Measurements from ENCODE around the gene TAS2R3.
"Not testable (repeated sequence)": the region's sequence is repeated elsewhere in the genome, so short reads cannot be mapped to it uniquely, and the experiment has no call there.

Gene TAS2R3

DNA sequence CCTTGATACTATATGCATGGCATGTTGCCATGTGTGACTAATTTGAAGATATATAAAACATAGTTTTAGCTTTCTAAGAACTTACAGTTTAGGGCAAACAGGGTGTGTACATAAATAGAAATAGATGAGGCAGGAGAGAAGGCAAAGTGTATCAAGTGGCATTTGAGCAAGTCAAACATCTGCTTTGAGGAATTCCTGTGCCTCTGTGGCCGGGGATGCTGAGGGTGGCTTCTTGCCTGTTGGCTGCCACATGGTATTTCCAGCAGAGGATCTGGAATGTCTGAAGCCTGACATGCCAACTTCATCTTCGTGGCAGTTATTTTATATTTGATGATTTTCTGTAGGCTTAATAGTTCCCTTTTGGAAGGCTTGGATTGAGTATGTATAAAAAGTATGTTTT is 19.8 kb upstream of the TAS2R3 start:
- DNase-seq (ENCODE audit: insufficient read length, low spot score) (no peak), FAIRE-seq (no peak)
- TF ChIP-seq, protein P1, sequence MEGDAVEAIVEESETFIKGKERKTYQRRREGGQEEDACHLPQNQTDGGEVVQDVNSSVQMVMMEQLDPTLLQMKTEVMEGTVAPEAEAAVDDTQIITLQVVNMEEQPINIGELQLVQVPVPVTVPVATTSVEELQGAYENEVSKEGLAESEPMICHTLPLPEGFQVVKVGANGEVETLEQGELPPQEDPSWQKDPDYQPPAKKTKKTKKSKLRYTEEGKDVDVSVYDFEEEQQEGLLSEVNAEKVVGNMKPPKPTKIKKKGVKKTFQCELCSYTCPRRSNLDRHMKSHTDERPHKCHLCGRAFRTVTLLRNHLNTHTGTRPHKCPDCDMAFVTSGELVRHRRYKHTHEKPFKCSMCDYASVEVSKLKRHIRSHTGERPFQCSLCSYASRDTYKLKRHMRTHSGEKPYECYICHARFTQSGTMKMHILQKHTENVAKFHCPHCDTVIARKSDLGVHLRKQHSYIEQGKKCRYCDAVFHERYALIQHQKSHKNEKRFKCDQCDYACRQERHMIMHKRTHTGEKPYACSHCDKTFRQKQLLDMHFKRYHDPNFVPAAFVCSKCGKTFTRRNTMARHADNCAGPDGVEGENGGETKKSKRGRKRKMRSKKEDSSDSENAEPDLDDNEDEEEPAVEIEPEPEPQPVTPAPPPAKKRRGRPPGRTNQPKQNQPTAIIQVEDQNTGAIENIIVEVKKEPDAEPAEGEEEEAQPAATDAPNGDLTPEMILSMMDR (IDR thresholded peaks at IDR 0.05; ENCODE audit: insufficient read depth, missing control alignments) = no peak

DNA sequence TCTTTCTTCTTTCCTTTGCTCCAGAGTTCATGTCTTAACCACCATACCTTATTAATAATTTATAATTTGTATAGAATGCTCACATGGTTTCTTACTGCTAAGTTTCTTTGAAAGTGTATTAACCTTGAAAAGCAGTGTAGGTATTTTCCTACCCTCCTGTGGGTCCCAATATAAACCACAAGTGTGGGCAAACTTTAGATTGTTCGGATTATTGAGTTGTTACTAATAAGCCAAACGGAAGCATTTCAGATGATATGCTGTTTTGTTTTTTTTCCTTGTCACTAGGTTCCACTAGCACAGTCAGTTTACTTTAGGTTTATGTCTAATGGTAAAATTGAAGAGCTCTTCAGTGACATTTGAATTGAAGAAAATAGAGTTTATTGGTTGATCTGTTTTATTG is 15.5 kb upstream of the TAS2R3 start:
- TF ChIP-seq, protein P1 (IDR thresholded peaks at IDR 0.05; ENCODE audit: insufficient read depth, missing control alignments) = no peak
- DNase-seq (ENCODE audit: insufficient read length, low spot score) (no peak), FAIRE-seq (no peak)

DNA sequence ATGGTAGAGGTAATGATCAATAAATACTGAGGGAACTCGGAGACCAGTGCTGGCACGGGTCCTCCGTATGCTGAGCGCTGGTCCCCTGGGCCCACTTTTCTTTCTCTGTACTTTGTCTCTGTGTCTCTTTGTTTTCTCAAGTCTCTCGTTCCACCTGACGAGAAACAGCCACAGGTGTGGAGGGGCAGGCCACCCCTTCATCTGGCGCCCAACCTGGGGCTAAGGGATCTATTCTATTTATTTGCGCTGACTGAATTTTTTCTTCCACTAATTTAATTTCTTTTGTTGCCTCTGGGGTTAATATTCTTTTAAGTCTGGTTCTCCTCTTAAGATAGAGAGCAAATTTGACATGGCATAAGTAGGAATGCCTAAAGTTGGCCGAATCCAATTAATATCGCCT is 12.0 kb upstream of the TAS2R3 start:
- DNase-seq (ENCODE audit: insufficient read length, low spot score); FAIRE-seq: not testable (repeated sequence)

DNA sequence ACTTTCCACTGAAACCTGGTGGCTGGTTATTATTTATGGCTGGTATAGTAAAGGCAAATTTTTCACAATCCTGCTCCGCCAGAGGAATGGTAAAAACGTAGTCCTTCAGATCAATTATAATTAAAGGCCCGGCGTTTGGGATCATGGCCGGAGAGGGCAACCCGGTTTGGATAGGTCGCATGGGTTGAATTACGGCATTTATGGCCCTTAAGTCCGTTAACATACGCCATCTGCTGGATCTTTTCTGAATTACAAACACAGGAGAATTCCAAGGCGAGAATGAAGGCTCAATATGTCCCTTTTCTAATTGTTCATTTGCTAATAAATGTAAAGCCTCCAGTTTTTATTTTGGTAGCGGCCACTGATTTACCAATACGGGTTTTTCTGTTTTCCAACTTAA is 11.3 kb upstream of the TAS2R3 start:
- DNase-seq (ENCODE audit: insufficient read length, low spot score) (no peak), FAIRE-seq (no peak)
- TF ChIP-seq, protein P1 (IDR thresholded peaks at IDR 0.05; ENCODE audit: insufficient read depth, missing control alignments) = peak; percentile 31

DNA sequence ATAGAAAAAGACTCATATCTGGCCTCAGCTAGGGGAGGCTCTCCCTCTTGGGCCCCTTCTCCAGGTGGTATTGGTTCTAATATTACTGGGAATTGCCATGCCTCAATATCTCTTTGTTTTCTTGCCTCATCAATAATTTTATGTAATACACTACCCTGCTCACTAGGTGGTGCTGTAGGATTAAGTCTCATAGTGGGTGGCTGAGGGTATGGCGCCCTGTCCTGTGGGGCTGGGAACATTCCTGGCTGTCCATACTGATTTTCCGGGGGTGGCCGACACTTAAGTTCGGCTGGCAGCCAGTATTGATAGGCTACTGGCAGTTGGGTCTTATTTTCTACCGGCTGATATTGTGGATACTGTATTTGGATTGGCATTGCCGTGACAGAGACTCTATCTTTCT is 9.0 kb upstream of the TAS2R3 start:
- DNase-seq (ENCODE audit: insufficient read length, low spot score) (no peak), FAIRE-seq (no peak)
- TF ChIP-seq, protein P1 (IDR thresholded peaks at IDR 0.05; ENCODE audit: insufficient read depth, missing control alignments) = peak; percentile 58

DNA sequence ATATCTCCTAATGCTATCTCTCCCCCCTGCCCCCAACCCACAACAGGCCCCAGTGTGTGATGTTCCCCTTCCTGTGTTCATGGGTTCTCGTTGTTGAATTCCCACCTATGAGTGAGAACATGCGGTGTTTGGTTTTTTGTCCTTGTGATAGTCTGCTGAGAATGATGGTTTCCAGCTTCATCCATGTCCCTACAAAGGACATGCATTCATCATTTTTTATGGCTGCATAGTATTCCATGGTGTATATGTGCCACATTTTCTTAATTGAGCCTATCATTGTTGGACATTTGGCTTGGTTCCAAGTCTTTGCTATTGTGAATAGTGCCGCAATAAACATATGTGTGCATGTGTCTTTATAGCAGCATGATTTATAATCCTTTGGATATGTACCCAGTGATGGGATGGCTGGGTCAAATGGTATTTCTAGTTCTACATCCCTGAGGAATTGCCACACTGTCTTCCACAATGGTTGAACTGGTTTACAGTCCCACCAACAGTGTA is 6.2 kb downstream of the TAS2R3 start:
- not testable (repeated sequence) for DNase-seq (ENCODE audit: insufficient read length, low spot score)

DNA sequence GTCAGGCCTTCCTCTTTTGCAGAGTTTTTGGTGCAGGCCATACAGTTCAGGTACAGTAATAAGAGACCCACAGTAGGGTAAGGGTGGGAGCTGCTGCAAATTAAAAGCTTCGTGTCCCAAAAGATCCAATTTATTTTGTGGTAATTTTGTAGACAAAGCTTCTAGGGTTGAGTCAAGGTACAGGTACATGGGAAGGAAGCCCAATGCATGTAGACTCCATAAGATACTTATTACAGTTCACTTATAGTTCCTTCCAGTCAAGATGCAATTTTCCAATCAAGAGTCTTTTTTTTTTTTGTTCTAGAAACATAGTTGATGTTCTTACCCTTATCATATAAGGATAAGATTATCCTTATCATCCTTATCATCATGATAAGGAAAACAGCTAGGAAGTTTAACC is 12.5 kb downstream of the TAS2R3 start, which contains the start of gene TAS2R4:
Gene TAS2R4 (plus strand): TSS at position 301 of the 400 bp plus-strand sequence. CDS start 1,815 bp downstream, outside the sequence.
- FAIRE-seq (no peak), DNase-seq (ENCODE audit: insufficient read length, low spot score) (no peak)
- TF ChIP-seq, protein P1 (IDR thresholded peaks at IDR 0.05; ENCODE audit: insufficient read depth, missing control alignments) = no peak

More for the DNA sequence above, 6.2 kb downstream of the TAS2R3 start:
- FAIRE-seq = not testable (repeated sequence)

DNA sequence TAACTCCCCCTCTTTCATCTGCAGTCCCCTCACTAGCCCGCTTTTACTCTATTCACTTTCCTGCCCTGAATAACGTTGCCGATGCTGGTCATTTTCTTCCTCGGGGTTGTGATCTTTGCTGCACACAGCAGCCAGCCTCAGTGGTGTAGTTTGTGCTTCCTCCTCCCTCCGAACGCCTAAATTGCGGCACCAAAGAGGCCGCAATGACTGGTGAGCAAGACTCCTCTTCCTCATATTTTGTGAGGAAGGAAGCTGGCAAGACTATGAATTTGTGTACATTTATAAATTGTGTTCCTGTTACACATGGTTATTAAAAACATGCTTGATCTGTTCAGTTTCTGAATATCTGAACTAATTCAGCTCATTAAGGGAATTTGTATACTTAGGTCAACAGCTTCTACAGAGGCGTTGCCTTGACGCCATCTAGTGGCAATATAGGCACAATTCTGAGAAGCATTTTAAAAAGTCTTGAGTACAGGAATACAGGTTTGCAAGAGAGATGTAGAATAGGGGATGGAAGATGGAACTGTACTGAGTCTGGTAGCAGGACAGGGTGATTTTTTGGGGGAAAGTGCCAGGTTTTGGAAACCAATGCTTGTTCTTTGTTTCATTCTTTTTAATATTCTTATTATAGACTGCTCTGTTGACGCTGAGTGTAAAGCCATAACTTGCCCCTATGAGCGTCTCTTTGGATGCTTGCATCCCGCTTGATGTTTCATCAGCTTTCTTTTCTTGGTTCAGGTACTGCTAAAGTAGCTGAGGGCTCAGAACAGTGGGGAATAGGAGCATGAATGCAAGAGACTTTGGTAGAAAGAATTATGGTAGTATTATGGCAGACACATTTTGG is 22.0 kb downstream of the TAS2R3 start:
- TF ChIP-seq, protein P1 (IDR thresholded peaks at IDR 0.05; ENCODE audit: insufficient read depth, missing control alignments) = peak; percentile 92
- FAIRE-seq = peak; percentile 53
- DNase-seq (ENCODE audit: insufficient read length, low spot score) = peak; percentile 38

Data from D721Med (cell line).